ENCODE results near the gene SRP14. TPM values are rescaled to one million over a fixed set of nuclear protein-coding genes. Genes with fewer than 3 reads are reported as not detected.
A peak's percentile ranks its signal among the peaks of the same experiment; 100 is the strongest.

The SRP14 gene
- total RNA-seq, 1 donor from 2014 or later: 320 TPM

- Histone ChIP-seq H4K20me1 (ENCODE audit: insufficient read depth, low read length) (no peaks in the 10 kb centered on the region), H3K36me3 (ENCODE audit: insufficient read depth, low read length) (no peaks in the 10 kb centered on the region), H3K79me2 (ENCODE audit: insufficient read depth, low read length) (no peaks in the 10 kb centered on the region), H2AFZ (ENCODE audit: low read depth, low read length) (no peak overlapping the region), H3K9me3 (ENCODE audit: insufficient read depth, low read depth, low read length) (no peaks in the 10 kb centered on the region), H3K4me3 (ENCODE audit: insufficient read depth, low read depth, low read length) (no peak overlapping the region), H3K27ac (ENCODE audit: low read depth, low read length) (no peak overlapping the region), H3K27me3 (ENCODE audit: insufficient read depth, low read length) (no peaks in the 10 kb centered on the region), H3K9ac (ENCODE audit: low read length) (no peak overlapping the region), H3K4me1 (ENCODE audit: insufficient read depth, low read length) (peaks cover 29% of the 10 kb centered on the region), H3K4me2 (ENCODE audit: low read length) (no peak overlapping the region)
- H3K4me3 Mint-ChIP-seq (ENCODE audit: unreplicated experiment): peak overlapping the region; percentile 31
- no peak overlapping the region for H3K27ac Mint-ChIP-seq (ENCODE audit: unreplicated experiment)
- no peak for FAIRE-seq
- peaks cover 10% of the 10 kb centered on the region for H3K36me3 Mint-ChIP-seq (ENCODE audit: low read depth, unreplicated experiment)
- no peak for DNase-seq (ENCODE audit: low read depth)
- no peaks in the 10 kb centered on the region for H3K9me3 Mint-ChIP-seq (ENCODE audit: unreplicated experiment)
- no peak for TF ChIP-seq EZH2 (IDR thresholded peaks at IDR 0.05; ENCODE audit: insufficient read depth, low read length)
- TF ChIP-seq CTCF (IDR thresholded peaks at IDR 0.05; ENCODE audit: insufficient read depth, low read depth, low read length): no peak
- peaks cover 72% of the 10 kb centered on the region for H3K4me1 Mint-ChIP-seq (ENCODE audit: low read depth, unreplicated experiment)
- H3K27me3 Mint-ChIP-seq (ENCODE audit: low read depth, unreplicated experiment): no peaks in the 10 kb centered on the region
These were observed 48.3 kb upstream of the SRP14 start for GRCh38 chr15:40087068-40087810.

- DNase-seq (ENCODE audit: low read depth) (peak; percentile 50), FAIRE-seq (no peak)
- Histone ChIP-seq H3K4me3 (ENCODE audit: insufficient read depth, low read depth, low read length) (no peak overlapping the region), H3K27ac (ENCODE audit: low read depth, low read length) (no peak overlapping the region), H3K9ac (ENCODE audit: low read length) (no peak overlapping the region), H3K4me1 (ENCODE audit: insufficient read depth, low read length) (peaks cover 40% of the 10 kb centered on the region), H3K4me2 (ENCODE audit: low read length) (no peak overlapping the region), H3K36me3 (ENCODE audit: insufficient read depth, low read length) (no peaks in the 10 kb centered on the region), H3K27me3 (ENCODE audit: insufficient read depth, low read length) (no peaks in the 10 kb centered on the region), H4K20me1 (ENCODE audit: insufficient read depth, low read length) (no peaks in the 10 kb centered on the region), H3K79me2 (ENCODE audit: insufficient read depth, low read length) (no peaks in the 10 kb centered on the region), H3K9me3 (ENCODE audit: insufficient read depth, low read depth, low read length) (no peaks in the 10 kb centered on the region), H2AFZ (ENCODE audit: low read depth, low read length) (no peak overlapping the region)
- Mint-ChIP-seq H3K27ac (ENCODE audit: unreplicated experiment) (peak overlapping the region; percentile 18), H3K36me3 (ENCODE audit: low read depth, unreplicated experiment) (peaks cover 3% of the 10 kb centered on the region), H3K27me3 (ENCODE audit: low read depth, unreplicated experiment) (no peaks in the 10 kb centered on the region), H3K4me3 (ENCODE audit: unreplicated experiment) (no peak overlapping the region), H3K4me1 (ENCODE audit: low read depth, unreplicated experiment) (peaks cover 73% of the 10 kb centered on the region), H3K9me3 (ENCODE audit: unreplicated experiment) (no peaks in the 10 kb centered on the region)
- no peak for TF ChIP-seq EZH2 (IDR thresholded peaks at IDR 0.05; ENCODE audit: insufficient read depth, low read length)
- TF ChIP-seq CTCF (IDR thresholded peaks at IDR 0.05; ENCODE audit: insufficient read depth, low read depth, low read length): no peak
These were observed 46.3 kb upstream of the SRP14 start for GRCh38 chr15:40085266-40085665.

DNA sequence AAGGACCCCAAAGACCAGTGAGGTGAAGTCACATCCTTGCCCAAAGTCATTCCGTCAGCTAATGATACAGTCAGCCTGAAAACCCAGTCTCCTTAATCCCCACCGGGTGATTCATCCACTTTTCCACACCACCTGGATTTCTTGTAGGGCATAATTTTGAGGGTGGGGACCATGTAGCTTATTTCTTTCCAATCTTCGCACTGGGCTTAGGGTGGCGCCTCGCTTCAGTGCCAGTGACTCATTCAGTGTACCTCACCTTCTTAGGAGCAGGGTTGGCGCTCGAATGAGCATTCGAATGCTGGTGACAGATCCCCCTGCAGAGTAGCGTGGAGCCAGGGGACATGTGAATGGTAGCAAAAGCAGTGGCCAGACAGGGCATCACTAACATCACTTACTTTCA, 45.7 kb upstream of the SRP14 start:
- peaks cover 3% of the 10 kb centered on the region for H3K36me3 Mint-ChIP-seq (ENCODE audit: low read depth, unreplicated experiment)
- H3K79me2 ChIP-seq (ENCODE audit: insufficient read depth, low read length): no peaks in the 10 kb centered on the region
- no peak for FAIRE-seq
- peaks cover 70% of the 10 kb centered on the region for H3K4me1 Mint-ChIP-seq (ENCODE audit: low read depth, unreplicated experiment)
- no peak for TF ChIP-seq EZH2 (IDR thresholded peaks at IDR 0.05; ENCODE audit: insufficient read depth, low read length)
- no peak for TF ChIP-seq CTCF (IDR thresholded peaks at IDR 0.05; ENCODE audit: insufficient read depth, low read depth, low read length)
- no peak overlapping the region for H3K4me2 ChIP-seq (ENCODE audit: low read length)
- no peak overlapping the region for H3K27ac ChIP-seq (ENCODE audit: low read depth, low read length)
- H4K20me1 ChIP-seq (ENCODE audit: insufficient read depth, low read length): no peaks in the 10 kb centered on the region
- H3K4me3 Mint-ChIP-seq (ENCODE audit: unreplicated experiment): peak overlapping the region; percentile 45
- H3K27me3 ChIP-seq (ENCODE audit: insufficient read depth, low read length): no peaks in the 10 kb centered on the region
- H2AFZ ChIP-seq (ENCODE audit: low read depth, low read length): no peak overlapping the region
- no peak for DNase-seq (ENCODE audit: low read depth)
- no peaks in the 10 kb centered on the region for H3K27me3 Mint-ChIP-seq (ENCODE audit: low read depth, unreplicated experiment)
- no peak overlapping the region for H3K27ac Mint-ChIP-seq (ENCODE audit: unreplicated experiment)
- H3K4me1 ChIP-seq (ENCODE audit: insufficient read depth, low read length): peaks cover 40% of the 10 kb centered on the region
- no peak overlapping the region for H3K4me3 ChIP-seq (ENCODE audit: insufficient read depth, low read depth, low read length)
- H3K36me3 ChIP-seq (ENCODE audit: insufficient read depth, low read length): no peaks in the 10 kb centered on the region
- no peaks in the 10 kb centered on the region for H3K9me3 ChIP-seq (ENCODE audit: insufficient read depth, low read depth, low read length)
- no peak overlapping the region for H3K9ac ChIP-seq (ENCODE audit: low read length)
- H3K9me3 Mint-ChIP-seq (ENCODE audit: unreplicated experiment): no peaks in the 10 kb centered on the region
